Activated T-cell treated with anti-CD3 and anti-CD28 coated beads, Interleukin-2, amount 50 U/mL, for 4 hours (primary cell): ENCODE results near the gene CAPN13. TPM values are rescaled to one million over a fixed set of nuclear protein-coding genes. Genes with fewer than 3 reads are reported as not detected.

Source experiments
- ATAC-seq, 2 donors: fragments of 200-7000 bp; cut with Tn5 transposase; one replicate each; pipeline ENCODE4 v1.10.0; 2021
- DNase-seq: peaks from one replicate; pipeline ENCODE4 v3.0.0-alpha.2; 2020
- H3K27me3 Mint-ChIP-seq: one replicate; pipeline ENCODE4 v1.8.0; 2021; ENCODE audit warnings: low read depth, mixed read lengths
- H3K36me3 Mint-ChIP-seq: one replicate; pipeline ENCODE4 v1.8.0; 2022; ENCODE audit warnings: mixed read lengths; ENCODE audit not compliant: insufficient read depth
- H3K4me1 Mint-ChIP-seq: one replicate; pipeline ENCODE4 v1.8.0; 2021; ENCODE audit warnings: low read depth, mixed read lengths
- H3K4me3 Mint-ChIP-seq: one replicate; pipeline ENCODE4 v1.8.0; 2021; ENCODE audit warnings: mild to moderate bottlenecking, moderate library complexity, mixed read lengths
- H3K9me3 Mint-ChIP-seq: one replicate; pipeline ENCODE4 v1.8.0; 2021; ENCODE audit warnings: mixed read lengths
- total RNA-seq, 3 donors: library from RNA; stranded (reverse); gene quantifications; one replicate each; pipeline ENCODE4 v1.2.1, GENCODE V29; 2021

Gene CAPN13
- total RNA-seq, 3 donors from 2014 or later, result 0.08 TPM; not detected in 2

- no peak overlapping the region for H3K4me3 Mint-ChIP-seq
- no peaks in the 10 kb centered on the region for H3K36me3 Mint-ChIP-seq
- ATAC-seq (no peak), DNase-seq (no peak)
- H3K9me3 Mint-ChIP-seq, result no peaks in the 10 kb centered on the region
- H3K4me1 Mint-ChIP-seq, result no peaks in the 10 kb centered on the region
- no peaks in the 10 kb centered on the region for H3K27me3 Mint-ChIP-seq
Observed at GRCh38 chr2:30688956-30689401, 118.3 kb downstream of the CAPN13 start.

- no peak overlapping the region for H3K4me3 Mint-ChIP-seq
Observed at GRCh38 chr2:30686669-30687068, 120.6 kb downstream of the CAPN13 start.

GRCh38 chr2:30686000-30686399 lies 121.2 kb downstream of the CAPN13 start:
- ATAC-seq, result no peak
- no peaks in the 10 kb centered on the region for H3K36me3 Mint-ChIP-seq
- no peak overlapping the region for H3K4me3 Mint-ChIP-seq
- no peak for DNase-seq
- H3K9me3 Mint-ChIP-seq, result no peaks in the 10 kb centered on the region
- H3K4me1 Mint-ChIP-seq, result no peaks in the 10 kb centered on the region
- no peaks in the 10 kb centered on the region for H3K27me3 Mint-ChIP-seq

More at GRCh38 chr2:30686669-30687068, 120.6 kb downstream of the CAPN13 start:
- DNase-seq (no peak), ATAC-seq (no peak)
- Mint-ChIP-seq H3K4me1 (no peaks in the 10 kb centered on the region), H3K27me3 (no peaks in the 10 kb centered on the region), H3K36me3 (no peaks in the 10 kb centered on the region), H3K9me3 (no peaks in the 10 kb centered on the region)

GRCh38 chr2:30684996-30685395 lies 122.2 kb downstream of the CAPN13 start:
- Mint-ChIP-seq H3K36me3 (no peaks in the 10 kb centered on the region), H3K4me3 (no peak overlapping the region), H3K27me3 (no peaks in the 10 kb centered on the region), H3K4me1 (no peaks in the 10 kb centered on the region), H3K9me3 (no peaks in the 10 kb centered on the region)
- no peak for DNase-seq
- ATAC-seq, result no peak

GRCh38 chr2:30684516-30684915 lies 122.7 kb downstream of the CAPN13 start:
- Mint-ChIP-seq H3K9me3 (no peaks in the 10 kb centered on the region), H3K36me3 (no peaks in the 10 kb centered on the region), H3K4me1 (no peaks in the 10 kb centered on the region), H3K4me3 (no peak overlapping the region), H3K27me3 (no peaks in the 10 kb centered on the region)
- DNase-seq (no peak), ATAC-seq (no peak)

- Mint-ChIP-seq H3K4me3 (no peak overlapping the region), H3K36me3 (no peaks in the 10 kb centered on the region), H3K4me1 (no peaks in the 10 kb centered on the region), H3K9me3 (no peaks in the 10 kb centered on the region), H3K27me3 (no peaks in the 10 kb centered on the region)
- ATAC-seq, result no peak
- no peak for DNase-seq
Observed at GRCh38 chr2:30684026-30684425, 123.2 kb downstream of the CAPN13 start.

GRCh38 chr2:30683236-30683956 lies 123.8 kb downstream of the CAPN13 start:
- no peak overlapping the region for H3K4me3 Mint-ChIP-seq
- H3K36me3 Mint-ChIP-seq, result no peaks in the 10 kb centered on the region
- ATAC-seq, result no peak
- DNase-seq, result no peak
- no peaks in the 10 kb centered on the region for H3K9me3 Mint-ChIP-seq
- no peaks in the 10 kb centered on the region for H3K4me1 Mint-ChIP-seq
- H3K27me3 Mint-ChIP-seq, result no peaks in the 10 kb centered on the region

GRCh38 chr2:30681022-30681421 lies 126.2 kb downstream of the CAPN13 start:
- Mint-ChIP-seq H3K27me3 (no peaks in the 10 kb centered on the region), H3K9me3 (no peaks in the 10 kb centered on the region), H3K4me1 (no peaks in the 10 kb centered on the region), H3K36me3 (no peaks in the 10 kb centered on the region), H3K4me3 (no peak overlapping the region)
- ATAC-seq, result no peak
- DNase-seq, result no peak

GRCh38 chr2:30680121-30680520 lies 127.1 kb downstream of the CAPN13 start:
- Mint-ChIP-seq H3K4me1 (no peaks in the 10 kb centered on the region), H3K9me3 (no peaks in the 10 kb centered on the region)
- ATAC-seq, result no peak

GRCh38 chr2:30679426-30680088 lies 127.7 kb downstream of the CAPN13 start:
- ATAC-seq, result peak in 1 of 2 donors; percentile 21
- DNase-seq, result no peak
- no peaks in the 10 kb centered on the region for H3K4me1 Mint-ChIP-seq
- no peaks in the 10 kb centered on the region for H3K36me3 Mint-ChIP-seq
- no peaks in the 10 kb centered on the region for H3K9me3 Mint-ChIP-seq
- no peak overlapping the region for H3K4me3 Mint-ChIP-seq
- peaks cover 7% of the 10 kb centered on the region for H3K27me3 Mint-ChIP-seq

More at GRCh38 chr2:30680121-30680520, 127.1 kb downstream of the CAPN13 start:
- DNase-seq, result no peak
- H3K4me3 Mint-ChIP-seq, result no peak overlapping the region
- H3K27me3 Mint-ChIP-seq, result peaks cover 5% of the 10 kb centered on the region
- H3K36me3 Mint-ChIP-seq, result no peaks in the 10 kb centered on the region

- DNase-seq (no peak), ATAC-seq (no peak)
- H3K4me1 Mint-ChIP-seq, result no peaks in the 10 kb centered on the region
- no peaks in the 10 kb centered on the region for H3K9me3 Mint-ChIP-seq
- no peaks in the 10 kb centered on the region for H3K36me3 Mint-ChIP-seq
- peaks cover 7% of the 10 kb centered on the region for H3K27me3 Mint-ChIP-seq
- H3K4me3 Mint-ChIP-seq, result no peak overlapping the region
Observed at GRCh38 chr2:30678410-30679137, 128.7 kb downstream of the CAPN13 start.

GRCh38 chr2:30677861-30678385 lies 129.3 kb downstream of the CAPN13 start:
- DNase-seq (no peak), ATAC-seq (no peak)
- no peaks in the 10 kb centered on the region for H3K36me3 Mint-ChIP-seq
- no peaks in the 10 kb centered on the region for H3K9me3 Mint-ChIP-seq
- H3K4me1 Mint-ChIP-seq, result no peaks in the 10 kb centered on the region
- H3K27me3 Mint-ChIP-seq, result peaks cover 7% of the 10 kb centered on the region
- H3K4me3 Mint-ChIP-seq, result no peak overlapping the region

- H3K4me1 Mint-ChIP-seq, result no peaks in the 10 kb centered on the region
- H3K27me3 Mint-ChIP-seq, result peaks cover 11% of the 10 kb centered on the region
- ATAC-seq (no peak), DNase-seq (no peak)
- H3K4me3 Mint-ChIP-seq, result no peak overlapping the region
- no peaks in the 10 kb centered on the region for H3K36me3 Mint-ChIP-seq
- no peaks in the 10 kb centered on the region for H3K9me3 Mint-ChIP-seq
Observed at GRCh38 chr2:30677231-30677630, 130.0 kb downstream of the CAPN13 start.

GRCh38 chr2:30675758-30676157 lies 131.5 kb downstream of the CAPN13 start:
- no peak for ATAC-seq
- H3K36me3 Mint-ChIP-seq, result no peaks in the 10 kb centered on the region
- H3K27me3 Mint-ChIP-seq, result peaks cover 12% of the 10 kb centered on the region
- no peaks in the 10 kb centered on the region for H3K4me1 Mint-ChIP-seq
- H3K4me3 Mint-ChIP-seq, result no peak overlapping the region
- H3K9me3 Mint-ChIP-seq, result no peaks in the 10 kb centered on the region
- no peak for DNase-seq
